Measurements from ENCODE around the gene CNTNAP2.

DNA sequence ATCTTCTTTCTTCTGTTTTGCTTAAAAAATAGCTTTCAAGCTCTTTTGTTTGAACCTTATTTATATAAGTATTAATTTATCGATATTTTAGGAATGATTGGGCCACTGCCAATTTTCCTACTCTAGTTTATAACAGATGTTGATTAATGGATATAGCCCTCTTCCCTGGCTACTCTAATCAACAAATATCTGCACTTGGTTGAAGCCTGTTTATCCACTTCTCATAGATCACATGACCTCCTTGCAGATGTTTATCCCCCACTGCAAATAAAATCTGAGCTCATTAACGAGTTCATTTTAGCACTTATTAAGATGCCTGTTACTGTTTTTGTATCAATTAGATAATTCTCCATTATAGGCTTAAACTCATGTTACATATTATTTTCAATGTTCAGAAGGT, 715.3 kb downstream of the CNTNAP2 start:
- TF ChIP-seq CTCF (IDR thresholded peaks at IDR 0.05) (no peak), POLR2A (IDR thresholded peaks at IDR 0.05) (no peak)

Data from testis (tissue), 2 donors.